GM12892 (cell line): ENCODE data around the gene MAML3.

Experiments
- POLR2A ChIP-seq: IDR thresholded peaks from 2 replicates; pipeline ENCODE4 v1.6.1; 2011; ENCODE audit warnings: low read depth, low read length, control low read depth
- POLR2AphosphoS5 ChIP-seq: IDR thresholded peaks from 2 replicates; pipeline ENCODE4 v1.6.1; 2011; ENCODE audit warnings: low read depth, low read length, control low read depth
- TAF1 ChIP-seq: IDR thresholded peaks from 2 replicates; pipeline ENCODE4 v1.6.1; 2011; ENCODE audit warnings: low read depth, mild to moderate bottlenecking, control low read depth, low read length, borderline replicate concordance

DNA sequence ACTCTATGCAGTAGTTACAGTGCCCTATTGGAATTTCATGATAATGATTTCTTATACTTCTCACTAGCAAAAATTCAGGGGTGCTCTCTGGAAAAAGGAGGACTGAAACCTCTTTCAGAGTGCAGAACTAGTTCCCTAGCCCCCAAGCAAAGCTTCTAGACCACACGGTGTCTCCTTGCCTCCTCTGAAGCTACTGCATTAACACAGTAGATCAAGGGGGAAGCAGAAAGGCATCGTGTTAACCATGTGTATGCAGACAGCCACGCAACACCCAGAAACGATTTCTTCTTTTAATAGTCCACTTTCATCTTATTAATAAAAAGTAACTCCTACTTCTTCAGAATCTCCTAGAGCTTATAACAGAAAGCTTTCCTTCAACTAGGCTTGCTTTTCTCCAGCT is 44.7 kb downstream of the MAML3 start:
- TF ChIP-seq POLR2A, result no peak
- TF ChIP-seq POLR2AphosphoS5, result no peak
- TF ChIP-seq TAF1, result no peak
